ENCODE results near the gene C16orf96.

GRCh38 chr16:4633910-4634635, 77.9 kb downstream of the C16orf96 start:
- no peak for TF ChIP-seq POLR2AphosphoS5 (IDR thresholded peaks at IDR 0.05; ENCODE audit: low read depth, low read length)
- no peak for TF ChIP-seq BCL11A (IDR thresholded peaks at IDR 0.05; ENCODE audit: low read depth in 2 of 2, low read length in 2 of 2)
- no peak for TF ChIP-seq GABPA (IDR thresholded peaks at IDR 0.05; ENCODE audit: borderline replicate concordance, insufficient read depth, low read length)
- no peak for TF ChIP-seq ATF3 (IDR thresholded peaks at IDR 0.05; ENCODE audit: insufficient read depth, low read depth, low read length)

Measured in H1 (cell line).